Stimulated activated CD4-positive, alpha-beta T cell treated with anti-CD3 and anti-CD28 coated beads, Interleukin-12 subunit alpha, Interleukin-12 subunit beta, amount 100 ng/mL, for 48 hours (primary cell): Measurements from ENCODE around the gene MSI2.

Experiments
- DNase-seq, 3 donors: peaks; one replicate each; pipeline ENCODE4 v3.0.0-alpha.2; 2020; ENCODE audit warnings: low read depth in 2 of 3, low spot score in 1 of 3

Gene MSI2

DNA sequence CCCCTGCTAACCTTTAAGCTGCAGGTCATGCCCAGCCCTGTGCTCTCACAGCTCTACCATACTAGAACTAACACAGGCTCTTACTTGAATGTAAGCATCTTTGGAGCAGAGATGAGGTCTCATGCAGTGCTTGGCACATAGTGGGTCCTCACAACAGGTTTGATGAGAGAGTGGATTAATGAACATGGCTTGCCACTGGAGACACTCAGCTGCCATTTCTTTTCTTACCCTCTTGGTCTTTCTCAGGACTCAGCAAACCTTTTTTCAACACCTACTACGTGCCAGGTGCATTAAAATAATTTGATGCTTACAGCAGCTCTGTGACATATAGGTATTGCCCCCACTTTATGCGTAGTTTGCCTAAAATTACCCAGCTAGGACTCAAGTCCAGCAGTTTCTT, 133.2 kb downstream of the MSI2 start:
- no peak for DNase-seq

DNA sequence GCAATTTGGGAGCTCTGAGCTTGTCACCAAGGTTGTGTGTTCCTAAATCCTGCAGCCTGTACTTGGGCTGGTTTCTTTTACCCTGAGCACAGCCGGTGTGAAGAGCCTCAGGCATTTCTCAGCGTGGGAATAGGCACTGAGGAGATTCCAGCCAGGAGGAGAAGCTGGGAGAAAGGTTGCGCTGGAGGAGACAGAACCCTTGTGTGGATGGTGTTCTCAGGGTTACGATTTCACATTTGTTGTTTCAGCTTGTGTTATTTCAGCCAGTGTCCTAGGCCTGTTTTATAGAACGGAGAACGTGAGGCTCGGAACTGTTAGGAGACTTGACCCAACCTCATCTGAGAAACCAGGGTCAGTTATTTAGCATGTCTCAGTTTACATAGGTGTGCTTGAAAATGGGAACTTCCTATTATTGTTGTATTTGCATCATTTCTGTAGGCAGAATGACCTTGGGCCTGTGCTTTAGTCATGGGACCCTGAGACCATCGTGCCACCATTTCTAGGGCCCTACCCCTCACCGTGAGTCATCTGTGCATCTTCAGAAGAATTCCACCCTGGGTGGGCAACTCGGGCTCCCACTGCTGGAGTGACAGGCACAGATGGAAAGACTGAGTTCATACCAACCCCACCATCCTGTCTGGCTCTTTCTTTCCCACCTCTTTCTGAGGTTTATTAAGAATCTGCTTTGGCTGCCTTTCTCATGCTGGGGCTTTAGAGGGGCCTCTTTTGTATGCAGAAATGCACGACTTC, 134.9 kb downstream of the MSI2 start:
- no peak for DNase-seq

DNA sequence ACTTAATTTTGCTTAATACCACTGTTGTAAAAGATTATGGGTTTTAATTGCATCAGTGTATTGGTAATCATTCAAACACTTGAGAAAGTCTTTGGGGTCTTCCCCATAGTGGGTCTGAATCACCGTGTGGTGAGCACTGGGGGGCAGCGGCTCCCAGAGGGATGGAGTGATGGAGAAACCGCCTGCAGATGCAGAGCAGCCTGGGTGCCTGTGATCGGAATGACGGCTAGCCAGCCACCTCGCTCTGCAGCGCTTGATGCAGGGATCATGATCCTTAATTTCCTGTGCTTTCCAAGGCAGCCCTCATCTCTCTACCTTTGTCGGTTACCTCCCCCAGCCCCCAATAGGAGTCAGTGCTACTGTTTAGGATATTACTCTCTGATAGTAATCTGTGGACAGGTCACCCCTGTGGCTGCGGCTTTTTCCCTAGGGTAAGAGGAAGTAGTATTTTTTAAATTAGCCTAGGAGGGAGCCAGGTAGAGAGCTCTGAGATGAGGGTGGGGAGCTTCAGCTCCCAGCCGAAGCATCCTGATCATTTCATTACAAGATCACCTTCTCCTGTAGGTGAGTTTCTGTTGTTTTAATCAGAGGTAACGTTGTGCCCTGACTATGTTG, 135.6 kb downstream of the MSI2 start:
- no peak for DNase-seq

DNA sequence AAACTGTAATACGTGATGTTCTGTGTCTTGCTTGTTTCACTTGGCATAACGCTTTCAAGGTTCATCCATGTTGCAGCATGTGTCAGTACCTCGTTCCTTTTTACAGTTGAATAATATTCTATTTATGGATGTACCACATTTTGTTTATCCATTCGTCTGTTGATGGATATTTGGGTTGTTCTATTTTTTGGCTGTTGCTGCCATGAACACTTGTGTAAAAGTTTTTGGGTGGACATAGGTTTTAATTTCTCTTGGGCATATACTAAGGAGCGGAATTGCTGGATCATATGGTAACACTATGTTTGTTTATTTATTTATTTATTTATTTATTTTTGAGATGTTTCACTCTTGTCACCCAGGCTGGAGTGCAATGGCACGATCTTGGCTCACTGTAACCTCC, 137.0 kb downstream of the MSI2 start:
- no peak for DNase-seq

DNA sequence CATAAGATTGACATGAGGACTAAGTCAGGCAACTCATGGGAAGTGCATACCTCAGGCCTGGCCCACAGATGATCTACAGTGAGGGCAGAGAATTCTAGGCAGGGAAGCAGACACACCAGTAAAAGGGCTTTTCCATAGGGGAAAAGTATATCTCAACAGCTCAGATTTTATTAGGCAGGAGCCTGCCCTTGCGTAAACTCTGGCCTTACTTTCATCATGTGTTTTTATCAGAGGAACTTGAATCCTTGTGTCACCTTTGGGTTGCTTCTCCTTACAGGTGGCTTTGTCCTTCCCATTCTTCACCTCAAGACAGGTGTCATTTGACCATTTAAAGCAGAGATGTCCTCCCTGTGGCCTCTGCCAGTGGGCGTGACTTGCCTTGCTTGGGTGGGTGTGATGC, 138.1 kb downstream of the MSI2 start:
- no peak for DNase-seq

DNA sequence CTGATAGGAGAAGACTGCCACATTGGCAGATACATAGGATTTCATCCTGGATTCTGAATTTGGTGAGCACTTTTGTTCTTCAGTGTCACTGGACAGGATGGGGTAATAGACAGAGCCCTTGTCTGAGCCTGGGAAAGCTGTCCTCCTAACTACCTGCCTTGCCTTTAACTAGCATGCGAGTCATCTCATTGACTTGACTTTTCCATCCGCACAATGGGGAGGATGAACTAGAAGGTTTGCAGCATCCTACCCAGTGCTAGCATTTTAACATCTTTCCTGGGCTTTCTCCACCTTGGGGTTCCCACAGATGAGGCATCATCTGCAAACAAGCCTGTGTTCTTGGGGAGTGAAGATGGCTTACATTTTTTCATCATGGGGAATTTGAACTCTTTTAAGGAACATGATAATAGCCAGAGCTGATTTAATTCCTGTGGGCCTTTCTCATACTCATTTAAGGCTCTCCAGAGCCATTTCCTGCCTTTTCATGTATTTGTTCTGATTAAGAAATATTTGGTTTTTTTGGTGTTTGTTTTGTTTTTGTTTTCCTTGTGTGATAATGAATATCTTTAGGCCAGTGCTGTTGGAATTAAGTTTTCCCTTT, 139.5 kb downstream of the MSI2 start:
- DNase-seq, result no peak

DNA sequence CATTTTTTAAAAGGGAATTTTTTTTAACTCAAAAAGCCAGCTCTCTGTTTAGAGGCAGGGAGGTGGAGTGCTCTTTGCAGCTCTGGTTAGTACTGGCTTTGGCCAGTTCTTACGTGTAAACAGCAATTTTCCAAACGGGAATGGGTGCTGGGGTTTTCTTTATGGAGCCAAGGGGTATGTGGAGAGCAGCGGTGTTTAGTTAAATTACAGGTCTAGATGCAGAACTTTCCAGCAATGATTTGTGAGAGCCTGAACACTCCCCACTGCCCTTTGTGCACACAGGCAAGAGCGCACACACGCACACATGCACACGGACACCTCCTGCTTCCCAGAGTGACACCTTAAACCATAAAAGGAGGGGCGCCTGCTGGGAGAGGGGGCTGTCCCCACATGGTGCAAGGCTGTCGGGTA, 140.2 kb downstream of the MSI2 start:
- no peak for DNase-seq

DNA sequence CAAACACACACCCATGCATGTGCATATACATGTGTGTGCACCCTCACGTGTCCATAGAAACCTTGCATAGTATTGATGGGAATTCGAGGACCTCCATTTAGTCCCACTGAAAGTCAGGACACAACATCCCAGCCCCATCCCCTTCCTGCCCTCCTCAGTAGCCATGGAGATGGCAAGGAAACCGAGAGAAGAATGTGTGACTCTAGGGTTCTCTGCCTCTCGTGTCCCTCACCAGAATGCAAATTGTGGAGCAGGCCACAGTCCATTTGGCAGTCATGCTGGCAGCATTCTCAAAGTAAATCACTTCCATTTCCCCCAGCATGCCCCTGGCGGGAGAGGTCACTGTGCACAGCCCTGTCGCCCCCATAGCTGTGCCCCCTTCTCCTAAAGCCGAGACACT, 141.1 kb downstream of the MSI2 start:
- DNase-seq, result no peak

DNA sequence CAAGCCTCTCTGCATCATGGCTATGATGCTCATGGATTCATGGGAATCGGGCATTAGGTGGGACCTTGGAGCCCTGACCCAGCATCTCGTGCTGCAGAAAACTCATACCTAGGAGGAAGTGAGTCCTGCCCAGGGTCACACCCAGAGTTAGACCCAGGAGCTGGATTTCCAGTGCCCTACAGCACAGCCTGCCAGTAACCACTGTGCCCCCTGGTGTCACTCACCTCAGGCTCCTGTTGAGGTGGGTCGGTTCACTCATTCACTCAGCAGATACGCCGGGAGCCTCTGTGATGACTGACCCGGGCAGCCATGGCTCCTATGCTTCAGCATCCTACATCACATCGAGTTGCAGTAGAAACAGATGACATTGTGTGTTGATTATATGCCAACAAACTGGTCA, 143.4 kb downstream of the MSI2 start:
- no peak for DNase-seq

DNA sequence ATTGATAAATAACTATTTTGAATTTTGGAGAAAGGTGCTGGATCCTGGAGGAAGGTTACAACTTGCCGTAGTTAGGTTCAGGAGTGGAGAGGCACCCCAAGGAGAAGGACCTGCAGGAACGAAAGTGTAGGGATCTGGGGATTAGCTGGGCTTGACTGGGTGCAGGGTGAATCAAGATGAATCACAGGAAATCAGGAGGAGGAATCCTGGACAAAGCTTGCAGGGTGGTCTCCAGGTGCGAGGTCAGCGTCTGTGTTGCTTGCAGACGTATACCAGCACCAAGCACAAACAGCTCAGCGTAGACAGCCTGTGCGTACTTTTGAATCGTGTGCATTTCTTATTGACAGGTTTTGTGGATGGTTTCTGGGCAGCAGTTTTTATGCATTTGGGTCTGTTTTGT, 144.3 kb downstream of the MSI2 start:
- no peak for DNase-seq

DNA sequence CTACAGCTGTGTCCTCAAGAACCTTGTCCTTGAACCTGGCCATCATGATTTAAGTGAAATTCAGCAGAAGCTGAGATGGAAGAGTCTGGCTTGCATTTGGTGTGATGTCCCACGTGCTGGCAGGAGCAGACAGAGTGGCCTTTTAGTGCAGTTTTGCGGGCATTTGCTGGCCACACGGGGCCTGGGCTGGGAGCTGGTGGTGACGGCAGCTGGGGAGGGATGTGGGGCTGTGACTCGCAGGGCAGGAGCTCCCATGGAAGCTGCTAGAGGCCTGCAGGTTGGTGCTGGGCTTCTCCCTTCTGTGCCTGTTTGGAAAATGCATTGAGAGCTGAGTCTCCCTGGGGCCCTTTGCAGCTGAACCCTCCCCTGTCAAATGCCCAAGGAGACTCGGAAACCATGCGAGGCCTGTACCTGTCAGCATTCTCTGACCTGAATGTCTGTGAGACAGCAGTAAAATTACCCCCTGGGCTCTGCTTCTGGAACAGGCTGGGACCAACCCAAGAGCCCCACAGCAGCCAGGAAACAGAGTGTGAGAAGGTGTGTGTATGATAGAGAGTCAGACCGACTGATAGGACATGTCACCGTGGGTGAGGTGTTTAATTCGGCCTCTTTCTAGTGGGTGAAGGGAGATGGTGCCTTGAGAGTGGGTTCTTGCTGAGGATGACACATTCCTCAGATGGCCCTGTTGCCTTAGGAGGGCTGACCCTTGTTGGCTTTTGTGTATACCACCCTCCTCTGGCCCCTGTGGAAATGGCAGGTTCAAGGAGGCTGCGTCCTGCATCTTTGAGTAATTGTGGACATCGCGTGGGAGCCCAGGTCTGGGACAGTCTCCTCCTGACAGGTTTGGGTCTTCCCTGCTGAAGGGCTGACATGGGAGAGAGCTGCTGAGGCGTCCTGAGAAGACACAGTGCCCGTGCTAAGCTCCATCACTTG, 145.5 kb downstream of the MSI2 start:
- DNase-seq, result no peak

DNA sequence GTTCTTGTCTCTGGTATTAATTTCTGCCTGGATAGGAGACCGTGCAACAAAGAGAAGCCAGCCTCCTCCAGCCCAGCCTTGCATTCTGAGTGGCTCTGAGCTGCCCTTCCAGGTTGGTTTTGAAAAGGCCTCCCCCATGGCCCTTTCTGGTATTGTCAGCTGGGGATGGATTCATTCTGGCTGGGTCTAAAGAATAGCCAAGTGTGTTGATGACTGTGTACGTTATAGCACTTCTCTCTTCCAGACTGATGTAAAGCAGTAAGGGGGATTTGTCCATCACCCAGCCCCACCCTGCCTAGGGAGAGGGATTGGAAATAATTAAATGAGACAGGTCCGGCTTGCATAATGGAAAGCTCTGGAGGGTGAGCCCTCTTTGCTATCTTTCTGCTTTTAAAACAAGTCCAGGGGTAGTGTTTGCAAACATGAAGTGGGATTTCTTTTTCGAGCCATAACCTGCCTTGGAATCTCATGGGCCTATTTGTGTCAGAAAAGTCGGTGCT, 146.4 kb downstream of the MSI2 start:
- DNase-seq, result no peak

DNA sequence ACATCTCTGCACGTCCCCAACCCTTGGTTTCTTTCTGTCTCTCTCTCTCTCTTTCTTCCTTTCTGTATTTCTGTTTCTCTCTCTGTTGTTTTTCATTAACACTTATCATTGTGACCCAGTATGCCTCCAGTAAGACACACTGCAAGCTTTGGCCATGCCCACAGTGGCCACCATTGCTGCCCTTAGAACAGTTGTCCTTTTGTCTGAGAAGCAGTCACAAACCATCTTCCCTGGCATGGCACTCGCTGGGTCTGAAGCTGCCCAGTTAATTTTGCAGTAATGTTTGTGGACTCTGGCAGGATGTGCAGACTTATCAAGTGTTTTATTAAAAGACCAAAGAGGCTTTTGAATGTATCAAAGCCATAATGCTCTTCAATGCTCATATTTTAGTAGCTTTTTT, 146.9 kb downstream of the MSI2 start:
- no peak for DNase-seq

DNA sequence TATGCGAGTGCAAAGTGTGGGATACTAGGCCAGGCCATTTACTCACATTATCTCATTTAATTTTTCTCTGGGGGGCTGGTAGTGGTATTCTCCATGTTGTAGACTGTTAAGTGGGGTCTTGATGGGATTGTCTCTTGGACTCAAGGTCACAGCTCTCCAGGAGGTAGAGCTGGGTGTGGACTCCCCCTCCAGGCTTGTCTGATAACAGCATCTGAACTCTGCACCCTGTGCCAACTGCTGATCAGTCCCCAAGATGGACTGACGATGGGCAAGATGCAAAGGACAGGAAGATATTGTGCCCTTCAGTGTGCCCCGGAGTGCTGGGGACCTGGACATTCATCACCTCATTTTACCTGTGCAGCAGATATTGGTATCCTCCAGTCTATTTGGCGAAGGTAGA, 147.8 kb downstream of the MSI2 start:
- DNase-seq, result no peak

DNA sequence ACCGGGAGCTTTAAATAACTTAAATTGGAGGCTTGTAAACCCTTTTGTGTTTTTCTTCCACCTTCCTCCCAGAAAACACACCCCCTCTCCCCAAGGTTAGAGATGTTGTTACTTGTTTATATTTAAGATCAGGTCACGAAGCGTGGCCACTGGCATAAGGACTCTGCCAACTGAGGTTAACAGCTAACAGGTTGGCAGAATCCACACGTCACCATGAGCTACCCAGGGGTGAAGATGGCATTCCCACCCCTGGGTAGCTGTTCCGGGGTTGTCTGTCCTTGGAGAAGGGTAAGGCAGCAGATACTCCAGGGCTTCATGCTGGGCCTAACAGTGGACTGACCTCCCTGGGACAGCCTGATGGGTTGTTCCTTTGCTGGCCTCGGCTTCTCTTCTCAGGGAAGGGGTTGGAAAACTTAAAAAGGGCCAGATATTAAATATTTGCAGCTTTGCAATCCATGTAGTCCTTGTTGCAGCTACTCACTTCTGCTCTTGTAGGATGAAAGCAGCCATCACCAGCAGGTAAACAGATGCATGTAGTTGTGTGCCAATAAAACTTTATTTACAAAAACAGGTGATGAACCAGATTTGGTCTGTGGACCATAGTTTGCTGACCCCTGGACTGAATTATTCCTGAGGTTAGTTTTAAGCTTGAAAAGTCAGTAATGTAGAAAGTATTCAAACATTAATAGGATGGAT, 148.6 kb downstream of the MSI2 start:
- DNase-seq, result no peak

DNA sequence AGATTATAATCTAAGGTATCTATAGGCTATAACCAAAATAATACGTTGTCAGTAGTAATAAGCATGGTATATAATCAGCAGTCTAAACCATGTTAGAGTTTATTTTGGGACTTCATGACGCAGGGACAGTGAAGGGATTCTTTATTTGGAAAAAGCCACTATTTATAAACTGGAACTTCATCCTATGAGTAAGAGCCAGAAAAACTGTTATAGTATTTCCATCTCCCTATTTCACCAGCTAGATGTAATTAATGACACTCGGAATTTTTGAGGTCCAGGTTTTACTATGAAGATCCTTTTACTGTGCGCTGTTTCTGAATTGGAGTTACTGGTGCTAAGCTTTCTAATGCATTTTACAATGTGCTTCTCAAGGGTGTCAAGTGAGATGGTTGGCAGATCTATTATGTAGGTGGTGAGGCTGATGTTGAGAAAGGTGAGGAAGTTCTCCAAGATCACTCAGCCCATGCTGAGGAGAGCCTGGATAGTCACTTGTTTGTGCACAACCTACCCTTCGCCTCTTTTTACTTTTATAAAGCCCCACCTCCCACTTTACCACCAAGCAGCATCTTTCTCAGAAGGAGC, 149.3 kb downstream of the MSI2 start:
- no peak for DNase-seq

DNA sequence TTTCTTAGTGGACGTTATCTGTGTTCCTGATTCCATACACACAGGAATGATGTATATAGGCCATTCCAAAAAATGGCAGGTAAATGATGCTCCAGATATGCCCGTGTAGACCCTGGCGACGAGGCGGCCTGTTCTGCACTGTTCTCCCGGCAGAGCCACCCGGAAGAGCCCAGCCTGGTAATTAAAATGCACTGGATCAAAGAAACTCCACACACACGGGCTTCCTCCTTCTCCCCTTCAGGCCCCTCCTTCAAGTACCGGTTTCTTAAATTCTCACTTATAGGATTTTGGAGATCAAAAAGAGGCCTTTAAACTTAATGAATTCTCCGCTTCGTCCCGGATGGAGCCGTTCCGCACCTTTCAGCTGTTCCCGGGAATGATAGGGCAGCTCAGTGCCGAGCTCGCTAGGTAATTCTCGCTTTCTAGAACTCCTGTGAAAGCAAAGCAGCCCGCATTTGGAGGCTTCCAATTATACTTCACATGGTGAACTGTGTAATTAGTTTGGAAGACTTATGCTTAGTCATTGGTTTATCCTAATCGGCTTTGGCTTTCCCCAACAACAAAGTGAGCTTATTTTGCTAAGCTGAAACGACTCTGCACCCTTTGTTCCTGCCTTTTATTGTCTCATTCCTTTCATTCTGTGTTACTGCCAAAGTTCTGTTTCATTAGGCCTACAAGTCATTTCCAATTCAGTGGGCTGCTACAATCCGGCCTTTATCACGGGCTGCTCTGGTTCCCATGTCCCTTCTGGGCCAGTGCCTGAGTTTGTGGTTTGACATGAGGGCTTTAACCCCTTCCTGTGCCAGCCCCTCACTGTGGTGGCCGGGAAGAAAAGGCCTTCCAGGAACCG, 150.0 kb downstream of the MSI2 start:
- no peak for DNase-seq

DNA sequence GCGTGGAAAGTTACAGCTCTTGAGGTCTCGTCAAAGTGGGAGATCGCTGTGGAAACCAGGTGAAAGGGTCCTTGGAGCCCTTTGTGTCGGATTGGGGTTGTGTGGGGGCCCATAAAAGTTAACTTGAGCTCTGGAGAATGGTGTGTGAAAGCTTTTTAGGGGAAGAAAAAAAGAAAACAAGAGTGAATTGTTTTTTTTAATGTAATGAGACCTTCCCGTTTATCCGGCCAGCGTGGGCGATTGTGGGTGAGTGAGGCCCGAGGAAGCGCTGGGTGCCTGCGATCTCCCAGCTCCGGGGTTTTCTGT, 150.6 kb downstream of the MSI2 start:
- DNase-seq, result no peak

DNA sequence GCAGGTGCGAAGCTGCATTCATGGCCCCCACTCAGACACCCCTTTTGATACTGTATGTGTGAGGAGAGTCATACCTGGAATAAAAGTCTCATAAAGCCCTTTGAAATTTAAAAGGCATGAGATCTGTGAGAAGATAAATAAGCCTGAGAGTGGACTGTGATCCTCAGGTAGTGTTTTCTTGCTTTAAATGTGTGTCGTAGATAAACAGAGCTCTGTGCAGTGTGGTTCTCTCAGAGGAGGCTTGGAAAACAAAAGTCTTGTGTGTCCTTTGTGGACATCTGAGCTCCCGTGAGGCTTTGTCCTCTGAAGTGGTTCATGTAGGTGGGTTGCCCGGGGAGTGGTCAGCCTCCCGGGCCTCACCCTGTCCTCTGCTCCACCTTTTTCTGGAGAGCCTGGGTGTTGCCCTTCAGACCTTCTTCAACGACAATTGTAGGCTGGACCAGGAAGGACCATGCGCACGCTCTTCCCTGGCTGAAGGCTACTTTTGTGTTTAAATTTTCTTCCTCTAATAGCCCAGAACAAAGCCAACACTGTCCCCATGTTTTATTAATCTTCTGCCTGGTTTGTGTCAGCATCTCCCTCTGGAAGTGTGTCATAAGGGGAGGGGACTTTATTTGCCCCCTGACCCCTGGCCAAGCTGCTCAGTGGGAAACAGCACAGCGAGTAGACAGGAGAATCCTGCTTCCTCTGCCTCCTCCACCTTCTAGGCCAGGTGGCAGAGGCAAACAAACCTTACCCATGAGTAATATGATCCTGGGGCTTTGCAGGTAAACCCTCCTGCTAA, 151.2 kb downstream of the MSI2 start:
- no peak for DNase-seq
